Common myeloid progenitor, CD34-positive (primary cell): ENCODE measurements around the gene SELENOI.

ENCODE experiments used
- CTCF ChIA-PET: fragments of 350-600 bp; sonication (Branson Sonifier 250); formaldehyde crosslinking; loops from one replicate; lab custom pipeline; 2021; ENCODE audit warnings: antibody characterized with exemption; lab: Charles Lee
- POLR2A ChIA-PET: fragments of 350-600 bp; sonication (Branson Sonifier 250); formaldehyde crosslinking; loops from one replicate; lab custom pipeline; 2021; ENCODE audit warnings: antibody characterized with exemption; lab: Charles Lee
- DNase-seq, 3 donors: peaks; one replicate each; pipeline versions ENCODE4 v3.0.0 to v3.0.0-alpha.2; 2013
- H3K27ac ChIP-seq, 2 experiments: 1 replicate in 1 of 2; 2 replicates in 1 of 2; pipeline ENCODE4 v1.7.0; 2013; ENCODE audit warnings: inconsistent platforms in 2 of 2, low read length in 2 of 2, mild to moderate bottlenecking in 2 of 2, low read depth in 1 of 2, moderate library complexity in 1 of 2; ENCODE audit not compliant: severe bottlenecking in 2 of 2, insufficient read depth in 1 of 2, poor library complexity in 1 of 2
- H3K27me3 ChIP-seq, 5 experiments: replicated peaks in 2 of 5; 1 replicate in 3 of 5; 2 replicates in 2 of 5; pipeline versions ENCODE4 v1.6.1 to v1.7.0; 2013; ENCODE audit warnings: low read length in 4 of 5, mild to moderate bottlenecking in 2 of 5, moderate library complexity in 2 of 5, inconsistent platforms in 1 of 5; ENCODE audit not compliant: insufficient read depth in 5 of 5, control insufficient read depth in 4 of 5
- H3K36me3 ChIP-seq, 4 experiments: 1 replicate in 2 of 4; 2 replicates in 2 of 4; pipeline versions ENCODE4 v1.6.1 to v1.7.0; 2013; ENCODE audit warnings: low read length in 3 of 4, control low read depth in 1 of 4, mild to moderate bottlenecking in 1 of 4; ENCODE audit not compliant: control insufficient read depth in 4 of 4, insufficient read depth in 4 of 4
- H3K4me1 ChIP-seq, 4 experiments: 1 replicate in 3 of 4; 2 replicates in 1 of 4; pipeline versions ENCODE4 v1.6.1 to v1.7.1; 2013; ENCODE audit warnings: low read length in 3 of 4, mild to moderate bottlenecking in 3 of 4, control low read depth in 1 of 4, inconsistent platforms in 1 of 4, moderate library complexity in 1 of 4; ENCODE audit not compliant: control insufficient read depth in 4 of 4, insufficient read depth in 4 of 4; ENCODE audit errors: control extremely low read depth in 1 of 4
- H3K4me3 ChIP-seq, 7 experiments: 1 replicate in 4 of 7; 2 replicates in 3 of 7; pipeline versions ENCODE4 v1.5.1 to v1.7.0; 2013; ENCODE audit warnings: mild to moderate bottlenecking in 7 of 7, low read length in 6 of 7, moderate library complexity in 6 of 7, inconsistent platforms in 2 of 7, low read depth in 2 of 7, control low read depth in 1 of 7; ENCODE audit not compliant: insufficient read depth in 4 of 7, control insufficient read depth in 1 of 7; ENCODE audit errors: extremely low read depth in 1 of 7
- H3K9me3 ChIP-seq, 5 experiments: 1 replicate in 4 of 5; 2 replicates in 1 of 5; pipeline versions ENCODE4 v1.6.1 to v1.7.1; 2013; ENCODE audit warnings: low read length in 4 of 5, mild to moderate bottlenecking in 2 of 5, inconsistent platforms in 1 of 5, low read depth in 1 of 5, moderate library complexity in 1 of 5; ENCODE audit not compliant: control insufficient read depth in 4 of 5, insufficient read depth in 2 of 5; ENCODE audit errors: control extremely low read depth in 1 of 5
- WGBS: methylation state at CpG from one replicate; pipeline ENCODE4 v1.1.5; 2013; ENCODE audit not compliant: insufficient coverage; 5-methylcytosine and 5-hydroxymethylcytosine counted together

SELENOI gene

GRCh38 chr2:26438926-26439325 is 93.0 kb downstream of the SELENOI start:
- CTCF ChIA-PET = interaction anchor here (0.7 kb wide), 1 partner anchor 20 kb away, joined by 3 read pairs; no protein-coding TSS in a partner anchor
- DNase-seq = no peak
- H3K27ac ChIP-seq = no peak overlapping the region
- H3K27me3 ChIP-seq = no peaks in the 10 kb centered on the region
- no peaks in the 10 kb centered on the region for H3K9me3 ChIP-seq
- no peaks in the 10 kb centered on the region for H3K36me3 ChIP-seq
- 86% methylated on average over 5 of the region's 5 CpGs for WGBS
- no peaks in the 10 kb centered on the region for H3K4me1 ChIP-seq
- no peak overlapping the region for H3K4me3 ChIP-seq
- POLR2A ChIA-PET = no interaction called here

DNA sequence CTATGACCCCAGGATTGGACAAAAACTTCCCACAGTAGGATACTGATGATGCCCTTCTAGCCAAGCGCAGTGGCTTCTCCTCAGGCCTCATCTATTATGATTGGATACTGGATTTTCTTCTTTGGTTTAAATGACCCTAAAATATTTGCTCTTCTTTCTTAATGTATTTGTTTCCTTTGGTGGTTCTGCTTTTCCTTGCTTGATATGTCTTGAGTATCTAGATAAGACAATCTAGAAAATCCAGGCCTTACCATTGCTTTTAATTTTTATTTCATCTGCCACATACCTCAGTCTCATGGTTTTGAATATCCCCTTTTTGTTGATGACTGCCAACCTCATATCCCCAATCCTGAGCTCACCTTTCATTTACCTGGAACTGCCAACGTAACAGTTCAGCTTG is 96.4 kb downstream of the SELENOI start:
- Histone ChIP-seq H3K9me3 (no peaks in the 10 kb centered on the region), H3K27ac (no peak overlapping the region), H3K4me3 (no peak overlapping the region), H3K27me3 (no peaks in the 10 kb centered on the region), H3K4me1 (no peaks in the 10 kb centered on the region), H3K36me3 (no peaks in the 10 kb centered on the region)
- CTCF ChIA-PET = interaction anchor here (1.4 to 1.6 kb wide), 2 partner anchors 12 to 13 kb away, joined by 3 to 5 read pairs; no protein-coding TSS in a partner anchor
- POLR2A ChIA-PET = no interaction called here
- peak; percentile 14 to 59 (median 39) for DNase-seq
- 40% methylated on average over 1 of the region's 2 CpGs for WGBS

GRCh38 chr2:26442707-26443106 is 96.8 kb downstream of the SELENOI start:
- 100% methylated on average over 1 of the region's 3 CpGs for WGBS

DNA sequence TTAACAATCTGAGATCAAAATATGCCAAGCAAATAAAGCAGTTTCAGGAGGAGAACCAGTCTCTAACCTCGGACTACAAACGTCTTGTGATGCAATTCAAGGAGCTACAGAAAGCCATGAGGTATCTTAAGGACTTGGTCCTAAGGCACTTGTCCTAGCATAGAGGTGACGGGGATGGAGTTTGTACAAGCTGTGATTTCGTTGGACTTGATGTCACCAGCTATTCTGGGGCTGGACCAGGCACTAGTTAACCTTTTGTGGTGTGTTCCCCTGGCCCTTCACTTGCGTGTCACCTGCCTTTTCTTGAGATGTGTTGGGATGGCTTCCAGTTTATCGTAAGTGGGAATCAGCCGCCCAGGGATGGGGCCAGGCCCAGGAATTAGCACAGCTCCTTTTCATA is 98.3 kb downstream of the SELENOI start:
- ChIA-PET POLR2A (no interaction called here), CTCF (interaction anchor here (0.6 to 1.3 kb wide), 2 partner anchors 25 to 96 kb away, joined by 3 read pairs; no protein-coding TSS in a partner anchor)
- H3K36me3 ChIP-seq = no peaks in the 10 kb centered on the region
- H3K27me3 ChIP-seq = no peaks in the 10 kb centered on the region
- no peak overlapping the region for H3K4me3 ChIP-seq
- WGBS = 97% methylated on average over 7 of the region's 7 CpGs
- no peak for DNase-seq
- no peaks in the 10 kb centered on the region for H3K9me3 ChIP-seq
- no peaks in the 10 kb centered on the region for H3K4me1 ChIP-seq
- no peak overlapping the region for H3K27ac ChIP-seq

More at GRCh38 chr2:26442707-26443106, 96.8 kb downstream of the SELENOI start:
- POLR2A ChIA-PET = no interaction called here
- DNase-seq = peak in 1 of 3 donors; percentile 7
- Histone ChIP-seq H3K9me3 (no peaks in the 10 kb centered on the region), H3K4me3 (no peak overlapping the region), H3K27ac (no peak overlapping the region), H3K27me3 (no peaks in the 10 kb centered on the region), H3K36me3 (no peaks in the 10 kb centered on the region), H3K4me1 (no peaks in the 10 kb centered on the region)
- CTCF ChIA-PET = interaction anchor here (1.6 kb wide), 1 partner anchor 12 kb away, joined by 3 read pairs; no protein-coding TSS in a partner anchor
